GM10248 (cell line): ENCODE measurements around the gene C19orf44.
"Not testable (repeated sequence)": the region's sequence is repeated elsewhere in the genome, so short reads cannot be mapped to it uniquely, and the experiment has no call there.

ENCODE experiments used
- CTCF ChIA-PET: fragments of 300-600 bp; sonication (Branson Sonifier 250); formaldehyde crosslinking; extraction: SDS; loops from one replicate; lab custom pipeline; 2021; ENCODE audit warnings: antibody characterized with exemption; lab: Yijun Ruan, JAX
- POLR2A ChIA-PET: fragments of 350-650 bp; sonication (Branson Sonifier 250); formaldehyde crosslinking; extraction: SDS; loops from one replicate; lab custom pipeline; 2020; ENCODE audit warnings: antibody characterized with exemption; lab: Yijun Ruan, JAX
- DNase-seq: peaks from one replicate; pipeline ENCODE4 v3.0.0; 2012; ENCODE audit errors: extremely low spot score
- CTCF ChIP-seq: IDR thresholded peaks from 2 replicates; pipeline ENCODE4 v1.5.1; 2012; ENCODE audit warnings: mild to moderate bottlenecking, low read depth; ENCODE audit errors: extremely low read depth, missing control alignments, control extremely low read depth

C19orf44 gene

DNA sequence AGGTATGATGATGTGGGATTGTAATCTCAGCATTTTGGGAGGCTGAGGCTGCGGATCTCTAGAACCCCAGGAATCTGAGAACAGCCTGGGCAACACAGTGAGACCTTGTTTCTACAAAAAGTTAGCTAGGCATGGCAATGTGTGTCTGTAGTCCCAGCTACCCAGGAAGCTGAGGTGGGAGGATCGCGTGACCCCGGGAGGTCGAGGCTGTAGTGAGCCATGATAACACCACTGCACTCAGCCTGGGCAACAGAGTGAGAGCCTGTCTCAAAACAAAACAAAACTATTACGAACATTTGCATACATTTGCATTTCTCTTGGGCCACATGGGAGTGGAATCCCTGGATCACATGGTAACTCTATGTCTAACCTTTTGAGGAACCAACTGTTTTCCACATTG lies 1.6 kb downstream of the C19orf44 start:
- ChIA-PET CTCF (interaction anchor here (1.4 kb wide), 1 partner anchor 56 kb away, joined by 3 read pairs; no protein-coding TSS in a partner anchor), POLR2A (no interaction called here)
- no peak for DNase-seq
- TF ChIP-seq CTCF: no peak

GRCh38 chr19:16504271-16504670 lies 8.1 kb downstream of the C19orf44 start:
- DNase-seq: no peak
- ChIA-PET POLR2A (interaction anchor here (0.5 to 0.6 kb wide), 2 partner anchors 52 to 801 kb away, joined by 3 to 5 read pairs; no protein-coding TSS in a partner anchor), CTCF (no interaction called here)
- TF ChIP-seq CTCF: no peak

- DNase-seq, CTCF ChIA-PET, POLR2A ChIA-PET: not testable (repeated sequence)
These were observed 10.0 kb downstream of the C19orf44 start for GRCh38 chr19:16506161-16506560.

DNA sequence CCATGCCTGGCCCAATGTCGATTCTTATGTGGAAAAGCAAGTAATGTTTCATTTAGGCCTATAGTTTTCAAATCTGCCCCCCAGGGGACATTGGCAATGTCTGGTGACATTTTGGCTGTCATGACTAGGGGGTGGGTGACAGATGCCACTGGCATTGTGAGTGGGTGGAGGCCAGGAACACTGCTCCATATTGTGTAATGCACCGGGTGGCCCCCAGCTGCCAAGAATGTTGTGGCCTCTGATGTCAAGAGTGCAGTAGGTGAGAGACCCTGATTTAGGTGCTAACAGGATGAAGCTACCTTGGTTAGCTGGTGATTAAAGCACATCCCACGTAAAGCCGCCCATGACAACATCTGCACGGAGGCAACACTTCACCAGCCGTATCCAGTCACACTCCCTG lies 10.8 kb downstream of the C19orf44 start:
- no peak for TF ChIP-seq CTCF
- ChIA-PET POLR2A (no interaction called here), CTCF (interaction anchor here (3.9 kb wide), 1 partner anchor 11 kb away, joined by 11 read pairs; no protein-coding TSS in a partner anchor)
- DNase-seq: no peak

DNA sequence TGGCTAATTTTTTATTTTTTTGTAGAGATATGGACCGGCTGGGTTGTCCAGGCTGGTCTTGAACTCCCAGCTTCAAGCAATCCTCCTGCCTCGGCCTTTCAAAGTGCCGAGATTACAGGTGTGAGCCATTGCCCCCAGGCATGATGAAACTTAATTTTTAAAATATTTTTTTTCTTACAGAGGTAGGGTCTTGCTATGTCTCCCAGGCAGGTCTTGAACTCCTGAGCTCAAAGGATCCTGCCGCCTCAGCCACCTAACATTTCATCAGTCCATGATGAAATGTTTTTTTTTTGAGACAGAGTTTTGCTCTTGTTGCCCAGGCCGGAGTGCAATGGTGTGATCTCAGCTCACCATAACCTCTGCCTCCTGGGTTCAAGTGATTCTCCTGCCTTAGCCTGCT lies 12.4 kb downstream of the C19orf44 start:
- CTCF ChIA-PET: interaction anchor here (1.3 to 3.9 kb wide), 2 partner anchors 10 to 19 kb away, joined by 3 to 11 read pairs; no protein-coding TSS in a partner anchor
- POLR2A ChIA-PET: interaction anchor here (0.7 kb wide), 1 partner anchor 257 kb away, joined by 3 read pairs; no protein-coding TSS in a partner anchor

GRCh38 chr19:16509141-16510061 lies 13.2 kb downstream of the C19orf44 start:
- TF ChIP-seq CTCF: no peak
- no peak for DNase-seq
- CTCF ChIA-PET: interaction anchor here (1.3 to 3.9 kb wide), 2 partner anchors 9 to 19 kb away, joined by 3 to 11 read pairs; no protein-coding TSS in a partner anchor
- POLR2A ChIA-PET: interaction anchor here (0.6 kb wide), 1 partner anchor 894 kb away, joined by 3 read pairs; no protein-coding TSS in a partner anchor

More for the DNA sequence above, 12.4 kb downstream of the C19orf44 start:
- DNase-seq: no peak
- TF ChIP-seq CTCF: no peak

- DNase-seq, CTCF ChIA-PET, POLR2A ChIA-PET: not testable (repeated sequence)
These were observed 16.4 kb downstream of the C19orf44 start for GRCh38 chr19:16512611-16513010.
